ENCODE data around the gene ITPR2. TPM values are rescaled to one million over a fixed set of nuclear protein-coding genes. Genes with fewer than 3 reads are reported as not detected.
A peak's percentile ranks its signal among the peaks of the same experiment; 100 is the strongest.

The ITPR2 gene
- total RNA-seq, 3 donors from 2014 or later: 18.2 to 26.7 (median 21.0) TPM

DNA sequence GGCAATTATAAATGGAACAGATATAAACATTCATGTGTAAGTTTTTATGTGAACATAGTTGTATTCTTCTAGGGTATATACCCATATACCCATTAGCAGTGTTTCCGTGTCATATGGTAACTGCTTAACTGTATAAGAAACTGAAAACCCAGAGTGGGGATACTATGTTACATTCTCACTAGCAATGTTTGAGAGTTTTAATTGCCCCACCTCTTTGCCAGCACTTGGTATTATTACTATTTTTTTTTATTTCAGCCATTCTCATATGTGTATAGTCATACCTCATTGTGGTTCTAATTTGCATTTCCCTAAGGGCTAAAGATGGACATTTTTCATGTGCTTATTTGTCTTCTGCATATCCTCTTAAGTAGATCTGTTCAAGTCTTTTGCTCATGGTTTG, 28.7 kb upstream of the ITPR2 start:
- H3K27me3 Mint-ChIP-seq (ENCODE audit: low read depth): peaks cover 6% of the 10 kb centered on the region
- no peak for DNase-seq
- H3K36me3 Mint-ChIP-seq (ENCODE audit: insufficient read depth): no peaks in the 10 kb centered on the region
- H3K4me1 Mint-ChIP-seq (ENCODE audit: low read depth): no peaks in the 10 kb centered on the region
- H3K4me3 Mint-ChIP-seq: no peak overlapping the region
- ATAC-seq: no peak
- no peaks in the 10 kb centered on the region for H3K9me3 Mint-ChIP-seq

DNA sequence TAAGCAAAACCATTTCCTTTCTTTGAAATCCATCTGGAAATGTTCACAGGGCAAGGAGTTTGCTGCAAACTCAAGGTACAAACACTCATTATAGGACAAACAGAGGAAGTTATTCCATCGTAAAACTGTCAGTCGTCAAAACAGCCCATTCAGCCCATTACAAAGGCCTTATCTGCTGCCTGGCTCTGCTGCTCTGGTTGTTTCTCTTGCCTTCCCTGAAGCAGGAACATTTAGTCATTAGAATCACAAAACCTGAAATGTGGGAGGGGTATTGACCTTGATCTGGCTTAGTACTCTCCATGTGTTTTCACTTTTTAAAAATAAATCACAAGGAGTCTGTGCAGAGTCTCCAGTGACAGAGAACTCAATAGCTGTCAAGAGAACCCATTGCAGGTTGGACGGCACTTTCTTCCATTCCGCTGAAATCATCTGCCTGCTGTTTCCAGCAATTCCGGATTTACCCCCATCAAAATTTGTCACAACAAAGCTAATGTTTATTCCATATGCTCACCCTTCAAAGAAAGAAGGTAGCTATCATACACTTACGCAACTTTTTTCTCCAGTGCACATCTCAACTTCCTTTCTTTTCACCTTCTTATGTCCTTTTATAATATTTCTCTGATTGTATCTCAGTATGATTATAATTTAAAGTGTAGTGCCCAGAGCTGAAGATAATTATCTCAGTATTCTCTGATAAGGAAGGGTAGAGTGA, 24.6 kb upstream of the ITPR2 start:
- Mint-ChIP-seq H3K27me3 (ENCODE audit: low read depth) (peaks cover 2% of the 10 kb centered on the region), H3K9me3 (no peaks in the 10 kb centered on the region), H3K4me3 (no peak overlapping the region), H3K36me3 (ENCODE audit: insufficient read depth) (no peaks in the 10 kb centered on the region), H3K4me1 (ENCODE audit: low read depth) (no peaks in the 10 kb centered on the region)
- DNase-seq (no peak), ATAC-seq (no peak)

DNA sequence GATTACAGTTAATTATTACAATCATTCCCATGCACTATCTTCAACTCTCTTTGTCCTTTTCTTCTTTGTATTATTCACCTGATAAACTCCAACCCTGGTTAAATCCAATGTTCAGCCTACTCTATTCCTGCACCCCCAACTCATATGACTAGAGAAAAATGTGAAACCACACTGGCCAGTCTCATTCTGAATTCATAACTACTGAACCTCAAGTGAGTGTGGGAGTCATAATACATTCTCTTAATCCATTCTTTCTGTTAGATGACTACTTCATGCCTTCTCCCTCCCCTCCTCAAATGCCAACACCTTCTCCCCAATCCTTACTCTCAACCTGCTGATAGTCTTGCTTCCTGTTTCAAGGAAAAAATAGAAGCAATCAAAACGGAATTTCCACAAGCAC, 22.3 kb upstream of the ITPR2 start:
- Mint-ChIP-seq H3K4me1 (ENCODE audit: low read depth) (no peaks in the 10 kb centered on the region), H3K4me3 (no peak overlapping the region)

DNA sequence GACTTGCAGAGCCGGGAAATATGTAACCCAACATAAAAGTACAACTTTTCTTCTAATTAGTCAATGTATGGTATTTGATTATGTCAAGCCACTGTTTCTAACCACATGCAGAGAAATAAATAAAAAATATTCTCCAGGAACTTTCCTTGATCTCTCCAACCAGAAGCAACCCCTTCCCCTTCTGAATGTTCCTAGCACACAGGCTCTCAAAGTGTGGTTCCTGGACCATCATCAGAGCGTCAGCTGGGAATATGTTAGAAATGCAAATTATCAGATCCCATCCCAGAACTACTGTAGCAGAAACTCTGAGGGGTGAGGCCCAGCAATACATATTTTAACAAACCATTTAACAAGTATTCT, 21.0 kb upstream of the ITPR2 start:
- DNase-seq (no peak), ATAC-seq (no peak)
- H3K27me3 Mint-ChIP-seq (ENCODE audit: low read depth): peaks cover 3% of the 10 kb centered on the region
- no peak overlapping the region for H3K4me3 Mint-ChIP-seq
- no peaks in the 10 kb centered on the region for H3K36me3 Mint-ChIP-seq (ENCODE audit: insufficient read depth)
- H3K4me1 Mint-ChIP-seq (ENCODE audit: low read depth): no peaks in the 10 kb centered on the region
- H3K9me3 Mint-ChIP-seq: no peaks in the 10 kb centered on the region

More for the DNA sequence above, 22.3 kb upstream of the ITPR2 start:
- no peaks in the 10 kb centered on the region for H3K9me3 Mint-ChIP-seq
- no peak for ATAC-seq
- no peaks in the 10 kb centered on the region for H3K27me3 Mint-ChIP-seq (ENCODE audit: low read depth)
- no peaks in the 10 kb centered on the region for H3K36me3 Mint-ChIP-seq (ENCODE audit: insufficient read depth)
- DNase-seq: no peak

DNA sequence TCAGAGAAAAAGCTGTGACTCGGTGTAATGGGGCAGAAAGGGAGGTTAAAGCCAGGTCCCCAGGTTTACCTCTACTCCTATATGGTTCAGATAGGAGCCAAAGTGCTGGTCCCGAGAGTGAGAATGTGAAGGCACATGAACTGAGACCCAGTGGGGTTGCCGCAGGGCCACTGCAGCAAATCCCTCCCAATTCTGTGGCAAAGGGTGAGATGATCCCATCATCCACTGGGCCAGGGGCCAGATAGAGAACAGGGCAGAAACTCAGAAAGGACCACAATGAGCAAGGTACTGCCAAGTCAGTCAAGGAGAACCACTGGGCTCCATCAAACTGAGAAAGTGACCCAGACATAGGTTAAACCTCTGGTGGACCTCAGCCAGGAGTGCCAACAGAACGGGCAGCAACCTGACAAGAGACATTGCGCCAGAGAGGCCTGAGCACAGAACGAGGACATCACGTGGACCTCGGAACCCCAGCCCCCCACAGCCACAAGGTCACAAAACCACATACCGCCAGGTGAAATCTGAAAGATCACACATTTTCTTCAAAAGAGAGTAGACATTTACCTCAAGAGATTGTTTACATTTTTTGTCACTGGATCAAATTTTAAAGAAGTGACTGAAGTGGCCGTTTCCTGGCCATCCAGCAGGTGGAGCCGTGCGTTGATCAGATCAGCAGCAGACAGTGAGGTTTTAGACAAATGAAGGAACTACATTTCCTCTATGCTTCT, 20.5 kb upstream of the ITPR2 start:
- H3K27me3 Mint-ChIP-seq (ENCODE audit: low read depth): peaks cover 3% of the 10 kb centered on the region
- no peaks in the 10 kb centered on the region for H3K4me1 Mint-ChIP-seq (ENCODE audit: low read depth)
- H3K4me3 Mint-ChIP-seq: no peak overlapping the region
- ATAC-seq: peak; percentile 86 to 88
- H3K9me3 Mint-ChIP-seq: no peaks in the 10 kb centered on the region
- H3K36me3 Mint-ChIP-seq (ENCODE audit: insufficient read depth): no peaks in the 10 kb centered on the region
- DNase-seq: peak; percentile 64

DNA sequence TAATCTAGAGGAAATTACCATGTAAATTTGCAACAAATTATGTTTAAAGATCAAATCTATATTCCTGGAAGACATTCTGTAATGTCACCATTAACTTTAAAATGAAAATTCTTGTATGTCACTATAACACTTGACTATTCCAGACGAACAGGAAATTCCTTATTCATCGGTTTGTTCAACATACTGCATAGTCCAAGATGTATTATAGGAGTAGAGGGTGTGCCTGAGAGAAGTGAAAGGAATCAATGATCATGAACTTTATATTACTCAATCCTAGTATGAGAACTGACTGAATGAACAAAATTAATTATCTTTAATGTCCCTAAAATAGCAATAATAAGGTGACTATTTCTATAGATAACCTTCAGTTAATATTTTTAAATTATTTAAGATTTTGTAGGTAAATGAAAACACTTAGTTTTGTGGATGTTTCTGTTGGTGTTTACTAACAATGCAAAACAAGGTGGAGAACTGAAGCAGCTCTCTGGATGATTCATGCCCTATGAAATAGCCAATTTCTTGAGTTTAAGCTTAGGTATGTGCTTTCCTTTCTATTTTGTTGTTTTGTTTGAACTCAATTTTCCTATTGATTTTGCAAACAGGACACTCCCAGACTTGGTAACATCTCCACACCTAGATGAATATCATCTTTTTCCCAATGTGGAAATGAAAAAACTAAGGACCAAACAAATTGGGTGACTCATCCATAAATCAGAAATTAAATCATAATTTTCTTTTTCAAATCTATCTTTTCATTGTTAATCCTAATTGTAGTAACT, 18.2 kb upstream of the ITPR2 start:
- Mint-ChIP-seq H3K4me1 (ENCODE audit: low read depth) (no peaks in the 10 kb centered on the region), H3K27me3 (ENCODE audit: low read depth) (peaks cover 5% of the 10 kb centered on the region), H3K4me3 (no peak overlapping the region), H3K36me3 (ENCODE audit: insufficient read depth) (no peaks in the 10 kb centered on the region), H3K9me3 (no peaks in the 10 kb centered on the region)
- DNase-seq (no peak), ATAC-seq (no peak)

DNA sequence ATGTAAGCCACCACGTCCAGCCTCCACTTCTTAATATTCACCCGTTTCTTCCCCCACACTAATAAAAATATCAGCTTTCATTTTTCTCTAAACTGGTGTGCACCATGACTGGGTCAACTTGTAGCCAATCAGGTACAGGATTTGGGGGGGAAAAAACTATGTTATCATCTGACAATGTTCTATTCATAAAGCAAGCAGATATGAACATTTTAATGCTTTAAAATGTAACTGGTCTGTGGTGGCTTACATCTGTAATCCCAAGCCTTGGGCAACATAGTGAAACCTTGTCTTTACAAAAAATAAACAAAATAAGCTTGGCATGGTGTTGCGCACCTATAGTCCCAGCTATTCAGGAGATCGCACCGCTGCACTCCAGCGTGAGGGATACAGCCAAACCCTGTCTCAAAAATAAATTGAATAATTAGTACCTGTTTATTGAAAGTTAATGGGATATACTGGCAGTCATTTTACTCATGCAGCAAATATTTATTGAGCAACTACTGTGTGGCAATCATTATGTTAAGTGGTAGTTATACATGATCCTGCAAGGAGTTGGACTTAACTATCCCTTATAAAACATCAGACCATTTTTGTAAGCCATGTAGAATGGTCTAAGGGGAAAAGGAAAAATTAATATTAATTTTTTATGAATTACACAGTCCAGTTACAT, 15.3 kb upstream of the ITPR2 start:
- Mint-ChIP-seq H3K27me3 (ENCODE audit: low read depth) (peaks cover 8% of the 10 kb centered on the region), H3K4me1 (ENCODE audit: low read depth) (no peaks in the 10 kb centered on the region), H3K36me3 (ENCODE audit: insufficient read depth) (no peaks in the 10 kb centered on the region), H3K4me3 (no peak overlapping the region), H3K9me3 (no peaks in the 10 kb centered on the region)
- ATAC-seq (no peak), DNase-seq (no peak)

DNA sequence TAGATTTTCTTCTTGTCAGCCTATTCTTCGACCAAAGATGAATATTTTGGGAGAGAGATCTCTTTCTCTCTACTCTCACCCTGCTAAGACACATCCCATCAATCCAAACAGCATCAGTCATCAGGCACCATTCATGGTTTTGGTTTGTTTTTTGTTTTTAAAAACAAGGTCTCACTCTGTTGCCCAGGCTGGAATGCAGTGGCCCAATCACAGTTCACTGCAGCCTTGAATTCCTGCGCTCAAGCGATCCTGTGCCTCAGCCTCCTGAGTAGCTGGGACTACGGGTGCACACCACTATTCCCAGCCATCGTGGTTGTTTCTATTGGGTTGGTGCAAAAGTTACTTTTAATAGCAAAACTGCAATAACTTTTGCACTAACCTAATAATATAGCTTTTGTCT, 14.4 kb upstream of the ITPR2 start:
- peaks cover 8% of the 10 kb centered on the region for H3K27me3 Mint-ChIP-seq (ENCODE audit: low read depth)
- H3K9me3 Mint-ChIP-seq: no peaks in the 10 kb centered on the region
- H3K4me3 Mint-ChIP-seq: no peak overlapping the region
- H3K4me1 Mint-ChIP-seq (ENCODE audit: low read depth): no peaks in the 10 kb centered on the region
- DNase-seq (no peak), ATAC-seq (no peak)
- no peaks in the 10 kb centered on the region for H3K36me3 Mint-ChIP-seq (ENCODE audit: insufficient read depth)

DNA sequence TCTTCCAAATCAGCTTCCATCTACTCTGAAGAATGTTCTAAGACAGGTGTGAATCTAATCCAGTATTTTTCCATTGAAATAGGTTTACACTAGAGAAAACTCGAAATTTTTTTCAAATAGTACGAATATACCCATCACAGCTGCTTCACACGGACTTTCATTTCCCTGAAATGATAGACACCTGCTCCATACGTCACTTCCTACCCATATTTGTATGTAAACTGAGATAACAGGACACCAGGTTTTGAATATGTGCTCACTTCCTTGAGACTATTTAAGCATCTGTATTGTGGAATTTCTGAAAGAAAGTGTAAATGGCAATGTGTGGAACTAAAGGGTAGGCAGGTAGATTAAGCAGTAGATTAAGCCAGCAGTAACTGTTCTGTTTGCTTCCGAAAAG, 13.4 kb upstream of the ITPR2 start:
- ATAC-seq (no peak), DNase-seq (no peak)
- H3K27me3 Mint-ChIP-seq (ENCODE audit: low read depth): peaks cover 8% of the 10 kb centered on the region
- no peaks in the 10 kb centered on the region for H3K9me3 Mint-ChIP-seq
- H3K36me3 Mint-ChIP-seq (ENCODE audit: insufficient read depth): no peaks in the 10 kb centered on the region
- no peaks in the 10 kb centered on the region for H3K4me1 Mint-ChIP-seq (ENCODE audit: low read depth)
- H3K4me3 Mint-ChIP-seq: no peak overlapping the region

DNA sequence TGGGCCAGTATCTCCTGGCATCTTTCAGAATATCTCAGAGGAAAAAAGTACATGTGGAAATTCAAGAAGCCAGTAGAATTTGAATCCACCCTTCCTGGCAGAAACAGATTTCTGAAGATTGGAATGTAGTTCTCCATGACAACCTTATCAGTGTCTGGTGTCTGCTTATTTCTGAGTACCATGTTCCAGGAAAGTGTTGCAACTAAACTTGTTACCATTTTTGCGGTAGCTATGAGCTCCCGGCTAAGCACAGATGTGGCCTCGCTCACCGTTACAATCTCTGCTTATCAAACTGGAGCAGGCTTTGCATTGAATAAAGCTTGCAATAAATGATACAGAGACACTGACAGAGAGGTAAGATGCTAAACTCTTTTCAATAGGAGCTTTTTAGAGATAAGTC, 13.0 kb upstream of the ITPR2 start:
- Mint-ChIP-seq H3K4me3 (no peak overlapping the region), H3K27me3 (ENCODE audit: low read depth) (peaks cover 8% of the 10 kb centered on the region), H3K36me3 (ENCODE audit: insufficient read depth) (no peaks in the 10 kb centered on the region), H3K9me3 (no peaks in the 10 kb centered on the region), H3K4me1 (ENCODE audit: low read depth) (no peaks in the 10 kb centered on the region)
- ATAC-seq: no peak
- DNase-seq: no peak

DNA sequence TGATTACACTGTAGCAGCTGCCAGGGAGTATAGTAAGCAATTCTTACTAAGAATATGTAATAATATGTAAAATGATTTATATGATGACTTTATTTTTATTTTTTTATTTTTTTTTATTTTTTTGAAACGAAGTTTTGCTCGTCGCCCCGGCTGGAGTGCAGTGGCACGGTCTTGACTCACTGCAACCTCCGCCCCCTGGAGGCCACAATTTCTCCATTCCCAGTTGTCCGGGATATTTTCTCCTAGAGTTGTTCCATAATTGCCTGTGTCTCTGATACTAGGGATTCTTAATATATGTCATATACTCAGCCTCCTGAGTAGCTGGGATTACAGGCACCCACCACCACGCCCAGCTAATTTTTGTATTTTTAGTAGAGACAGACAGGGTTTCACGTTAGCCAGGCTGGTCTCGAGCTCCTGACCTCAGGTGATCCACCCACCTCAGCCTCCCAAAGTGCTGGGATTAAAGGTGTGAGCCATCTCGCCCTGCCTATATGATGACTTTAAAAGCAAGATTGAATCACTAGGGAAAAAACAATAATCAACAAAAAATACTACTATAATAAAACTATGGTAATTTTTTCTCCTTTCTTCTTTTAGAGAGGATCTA, 12.2 kb upstream of the ITPR2 start:
- DNase-seq (no peak), ATAC-seq (no peak)
- H3K4me1 Mint-ChIP-seq (ENCODE audit: low read depth): no peaks in the 10 kb centered on the region
- H3K27me3 Mint-ChIP-seq (ENCODE audit: low read depth): peaks cover 8% of the 10 kb centered on the region
- H3K36me3 Mint-ChIP-seq (ENCODE audit: insufficient read depth): no peaks in the 10 kb centered on the region
- H3K9me3 Mint-ChIP-seq: no peaks in the 10 kb centered on the region
- H3K4me3 Mint-ChIP-seq: no peak overlapping the region

DNA sequence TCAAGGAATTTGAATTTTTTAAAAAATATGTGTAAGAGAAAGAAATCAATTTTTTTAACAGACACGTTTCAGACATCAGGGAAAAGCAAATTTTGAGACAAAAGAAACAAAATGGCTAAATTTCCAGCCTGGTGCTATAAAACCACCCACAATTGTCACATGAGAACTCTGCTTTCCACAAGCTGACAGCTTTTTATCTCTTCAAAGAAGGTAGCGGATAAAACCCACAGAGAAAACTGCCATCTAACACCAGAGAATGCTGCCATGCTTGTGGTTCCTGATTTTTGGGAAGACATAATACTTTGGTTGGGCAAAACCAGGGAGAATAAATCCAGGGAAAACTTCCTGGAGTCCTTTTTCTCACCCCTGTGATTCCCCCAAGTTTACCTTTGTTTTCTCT, 10.3 kb upstream of the ITPR2 start:
- ATAC-seq: no peak
- Mint-ChIP-seq H3K36me3 (ENCODE audit: insufficient read depth) (no peaks in the 10 kb centered on the region), H3K9me3 (no peaks in the 10 kb centered on the region), H3K4me3 (no peak overlapping the region), H3K4me1 (ENCODE audit: low read depth) (no peaks in the 10 kb centered on the region), H3K27me3 (ENCODE audit: low read depth) (peaks cover 5% of the 10 kb centered on the region)
- DNase-seq: no peak

DNA sequence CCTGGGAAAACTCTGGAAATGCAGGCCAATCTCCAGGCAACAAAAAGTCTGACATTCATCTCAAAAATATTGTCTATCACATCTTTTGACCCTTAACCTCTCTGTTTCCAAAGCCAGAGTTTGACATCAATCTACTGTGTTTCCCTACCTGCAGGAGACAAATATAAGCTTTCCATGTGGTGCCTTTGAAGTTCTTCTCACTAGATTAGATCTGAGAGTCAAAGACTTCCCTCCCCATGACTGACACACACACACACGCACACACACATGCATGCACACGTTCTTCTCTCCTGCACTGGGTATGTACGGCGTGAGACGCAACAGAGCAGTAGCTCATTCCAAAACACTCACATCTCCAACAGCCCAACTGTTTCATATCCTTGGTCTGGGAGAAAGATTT, 8.1 kb upstream of the ITPR2 start:
- ATAC-seq (no peak), DNase-seq (no peak)
- Mint-ChIP-seq H3K27me3 (ENCODE audit: low read depth) (peaks cover 3% of the 10 kb centered on the region), H3K36me3 (ENCODE audit: insufficient read depth) (no peaks in the 10 kb centered on the region), H3K4me3 (no peak overlapping the region), H3K9me3 (no peaks in the 10 kb centered on the region), H3K4me1 (ENCODE audit: low read depth) (no peaks in the 10 kb centered on the region)

DNA sequence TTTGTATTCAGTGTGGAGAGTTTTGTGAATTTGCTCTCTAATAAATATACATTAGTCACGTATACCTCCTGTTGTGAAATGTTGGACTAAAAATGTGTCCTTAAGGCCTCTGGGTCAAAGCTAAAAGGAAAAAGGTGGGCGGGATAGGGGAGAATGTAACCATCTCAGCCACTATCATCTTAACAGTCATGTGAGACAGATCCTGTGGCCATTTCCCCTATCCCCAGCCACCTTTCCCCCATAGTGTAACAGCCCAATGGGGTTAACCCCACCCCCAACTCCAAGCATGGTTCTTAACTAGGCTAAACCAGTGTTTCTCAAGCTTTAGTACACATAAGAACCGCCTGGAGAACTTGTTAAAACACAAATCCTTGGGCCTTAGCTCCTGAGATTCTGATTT, 6.5 kb upstream of the ITPR2 start:
- no peak for DNase-seq
- Mint-ChIP-seq H3K9me3 (no peaks in the 10 kb centered on the region), H3K36me3 (ENCODE audit: insufficient read depth) (no peaks in the 10 kb centered on the region), H3K4me3 (no peak overlapping the region), H3K27me3 (ENCODE audit: low read depth) (no peaks in the 10 kb centered on the region), H3K4me1 (ENCODE audit: low read depth) (no peaks in the 10 kb centered on the region)
- no peak for ATAC-seq

All from activated T-cell treated with anti-CD3 and anti-CD28 coated beads, Interleukin-2, amount 50 U/mL, for 4 hours (primary cell).